Mucosa of descending colon (tissue), 3 donors: ENCODE data around the gene CACNA1C. TPM values are rescaled to one million over a fixed set of nuclear protein-coding genes. Genes with fewer than 3 reads are reported as not detected.

ENCODE experiments used
- ATAC-seq: fragments of 200-7000 bp; cut with Tn5 transposase; one replicate; pipeline ENCODE4 v1.9.1; 2020; ENCODE audit warnings: mild to moderate bottlenecking, moderate library complexity
- DNase-seq, 3 donors: peaks; one replicate each; pipeline ENCODE4 v3.0.0-alpha.2; 2020
- H3K36me3 ChIP-seq: fragments of 200-600 bp; one replicate; pipeline ENCODE4 v1.8.0; 2021; ENCODE audit warnings: low read depth, mild to moderate bottlenecking
- H3K4me1 ChIP-seq: fragments of 200-600 bp; one replicate; pipeline ENCODE4 v1.8.0; 2021; ENCODE audit warnings: low read depth, mild to moderate bottlenecking
- H3K4me3 ChIP-seq: fragments of 200-600 bp; one replicate; pipeline ENCODE4 v1.8.0; 2021; ENCODE audit warnings: mild to moderate bottlenecking
- H3K9me3 ChIP-seq: fragments of 200-600 bp; one replicate; pipeline ENCODE4 v1.8.0; 2021; ENCODE audit warnings: mild to moderate bottlenecking
- CTCF ChIP-seq: fragments of 200-600 bp; IDR thresholded peaks from one replicate; pipeline ENCODE4 v1.8.0; 2022; ENCODE audit warnings: antibody characterized with exemption, mild to moderate bottlenecking
- intact Hi-C, 2 donors: fragments of 100-400 bp; cut with DNase I in 1 of 2; cut with micrococcal nuclease in 1 of 2; formaldehyde crosslinking; loops; one replicate each; pipeline versions ENCODE4 v1.11.0 to v1.11.1; 2022; cut with DNase I, micrococcal nuclease
- total RNA-seq, 3 donors: library from RNA; stranded (reverse); fragmentation: NEBNext Ultra II Directional in 2 of 3; extraction: Animal tissue kit (Norgen Biotek cat#: 25700) in 2 of 3; gene quantifications; one replicate each; pipeline versions ENCODE4 v1.2.1 to v1.2.4, GENCODE V29; 2021 to 2023
- donor health status: DM: no; HTN: no; CAD: no; lungs with moderate emphysema.
- donor health status: DM: no; HTN: no; CAD: no.
- donor health status: DM: no; HTN: yes; CAD: no.

CACNA1C gene
- total RNA-seq, 3 donors from 2014 or later = 5.5 to 89.4 (median 9.2) TPM

GRCh38 chr12:2194060-2194459 is 141.3 kb downstream of the CACNA1C start:
- Histone ChIP-seq H3K36me3 (no peaks in the 10 kb centered on the region), H3K4me3 (no peak overlapping the region), H3K4me1 (no peaks in the 10 kb centered on the region), H3K9me3 (no peaks in the 10 kb centered on the region)
- intact Hi-C loops = no loop called here
- DNase-seq (no peak), ATAC-seq (no peak)
- no peak for TF ChIP-seq CTCF

- no peak for TF ChIP-seq CTCF
- DNase-seq (no peak), ATAC-seq (no peak)
- H3K9me3 ChIP-seq = no peaks in the 10 kb centered on the region
- H3K4me3 ChIP-seq = no peak overlapping the region
- no peaks in the 10 kb centered on the region for H3K36me3 ChIP-seq
- H3K4me1 ChIP-seq = no peaks in the 10 kb centered on the region
- intact Hi-C loops = no loop called here
Measured at GRCh38 chr12:2194571-2194970, 141.8 kb downstream of the CACNA1C start.

GRCh38 chr12:2195085-2195484 is 142.3 kb downstream of the CACNA1C start:
- intact Hi-C loops = no loop called here
- ATAC-seq = no peak
- DNase-seq = no peak
- H3K36me3 ChIP-seq = no peaks in the 10 kb centered on the region
- H3K9me3 ChIP-seq = no peaks in the 10 kb centered on the region
- TF ChIP-seq CTCF = no peak
- H3K4me1 ChIP-seq = no peaks in the 10 kb centered on the region
- no peak overlapping the region for H3K4me3 ChIP-seq

- H3K4me3 ChIP-seq = no peak overlapping the region
- no peaks in the 10 kb centered on the region for H3K9me3 ChIP-seq
- no peaks in the 10 kb centered on the region for H3K36me3 ChIP-seq
- ATAC-seq (no peak), DNase-seq (no peak)
- intact Hi-C loops = no loop called here
- no peaks in the 10 kb centered on the region for H3K4me1 ChIP-seq
- TF ChIP-seq CTCF = no peak
Measured at GRCh38 chr12:2198005-2198501, 145.3 kb downstream of the CACNA1C start.

- H3K9me3 ChIP-seq = no peaks in the 10 kb centered on the region
- no peak overlapping the region for H3K4me3 ChIP-seq
- no peaks in the 10 kb centered on the region for H3K36me3 ChIP-seq
- TF ChIP-seq CTCF = no peak
- no peak for DNase-seq
- ATAC-seq = no peak
- intact Hi-C loops = no loop called here
- H3K4me1 ChIP-seq = no peaks in the 10 kb centered on the region
Measured at GRCh38 chr12:2198542-2198941, 145.8 kb downstream of the CACNA1C start.

- no peak overlapping the region for H3K4me3 ChIP-seq
- intact Hi-C loops = no loop called here
- H3K4me1 ChIP-seq = no peaks in the 10 kb centered on the region
- H3K9me3 ChIP-seq = no peaks in the 10 kb centered on the region
- TF ChIP-seq CTCF = no peak
- no peaks in the 10 kb centered on the region for H3K36me3 ChIP-seq
- ATAC-seq (no peak), DNase-seq (no peak)
Measured at GRCh38 chr12:2205996-2206395, 153.2 kb downstream of the CACNA1C start.
